ENCODE measurements around the gene TRDN.

The TRDN gene

GRCh38 chr6:123636782-123637181 lies at the start of gene TRDN:
TSS of gene TRDN (minus strand) at chr6:123636950. CDS start at chr6:123636775, 175 bp downstream.
- DNase-seq: no peak

GRCh38 chr6:123681957-123682462 lies 45.3 kb upstream of the TRDN start:
- no peak for DNase-seq

GRCh38 chr6:123677897-123678296 lies 41.1 kb upstream of the TRDN start:
- DNase-seq: no peak

GRCh38 chr6:123676793-123677192 lies 40.0 kb upstream of the TRDN start:
- no peak for DNase-seq

- DNase-seq: no peak
Measured at GRCh38 chr6:123668965-123669591, 32.3 kb upstream of the TRDN start.

- DNase-seq: no peak
Measured at GRCh38 chr6:123668063-123668462, 31.3 kb upstream of the TRDN start.

GRCh38 chr6:123663436-123663835 lies 26.7 kb upstream of the TRDN start:
- DNase-seq: no peak

GRCh38 chr6:123662757-123663156 lies 26.0 kb upstream of the TRDN start:
- DNase-seq: no peak

GRCh38 chr6:123661105-123661891 lies 24.5 kb upstream of the TRDN start:
- DNase-seq: no peak

GRCh38 chr6:123659960-123660748 lies 23.4 kb upstream of the TRDN start:
- no peak for DNase-seq

- DNase-seq: no peak
Measured at GRCh38 chr6:123658848-123659247, 22.1 kb upstream of the TRDN start.

GRCh38 chr6:123655521-123656306 lies 19.0 kb upstream of the TRDN start:
- DNase-seq: no peak

- no peak for DNase-seq
Measured at GRCh38 chr6:123648723-123649122, 12.0 kb upstream of the TRDN start.

GRCh38 chr6:123648020-123648580 lies 11.3 kb upstream of the TRDN start:
- DNase-seq: no peak

GRCh38 chr6:123641497-123641896 lies 4.7 kb upstream of the TRDN start:
- DNase-seq: no peak

- no peak for DNase-seq
Measured at GRCh38 chr6:123640567-123641187, 3.9 kb upstream of the TRDN start.

GRCh38 chr6:123638865-123639264 lies 2.1 kb upstream of the TRDN start:
- DNase-seq: peak; percentile 12

- DNase-seq: no peak
Measured at GRCh38 chr6:123636282-123636681, 468 bp downstream of the TRDN start.

- no peak for DNase-seq
Measured at GRCh38 chr6:123635567-123635966, 1.2 kb downstream of the TRDN start.

GRCh38 chr6:123635144-123635543 lies 1.6 kb downstream of the TRDN start:
- no peak for DNase-seq

- DNase-seq: no peak
Measured at GRCh38 chr6:123632641-123633040, 4.1 kb downstream of the TRDN start.
